GM18507 (cell line): ENCODE data around the gene B3GAT3.
"Not testable (repeated sequence)": the region's sequence is repeated elsewhere in the genome, so short reads cannot be mapped to it uniquely, and the experiment has no call there.

ENCODE experiments used
- DNase-seq: peaks from one replicate; pipeline ENCODE4 v3.0.0; 2011; ENCODE audit warnings: low read depth; ENCODE audit not compliant: insufficient read length; ENCODE audit errors: extremely low spot score
- FAIRE-seq: peaks from 2 replicates; lab custom pipeline; 2011; peaks lifted over from hg19 to GRCh38; lab: Jason Lieb, UNC

B3GAT3 gene

GRCh38 chr11:62646825-62647608 is 25.2 kb upstream of the B3GAT3 start:
- no peak for DNase-seq
- no peak for FAIRE-seq

GRCh38 chr11:62645946-62646824 is 24.4 kb upstream of the B3GAT3 start, which contains the start of gene GANAB:
GANAB (minus strand) TSS chr11:62646613; CDS start chr11:62646599, 14 bp downstream.
- DNase-seq (peak; percentile 98), FAIRE-seq (peak; percentile 97)

GRCh38 chr11:62645671-62645945 is 23.8 kb upstream of the B3GAT3 start:
- DNase-seq (no peak), FAIRE-seq (no peak)

GRCh38 chr11:62644220-62644619 is 22.4 kb upstream of the B3GAT3 start:
- no peak for DNase-seq
- no peak for FAIRE-seq

GRCh38 chr11:62632492-62632891 is 10.7 kb upstream of the B3GAT3 start:
- DNase-seq (no peak), FAIRE-seq (no peak)

GRCh38 chr11:62627713-62628112 is 5.9 kb upstream of the B3GAT3 start:
- FAIRE-seq, result no peak
- DNase-seq, result no peak

- no peak for DNase-seq
- no peak for FAIRE-seq
Observed at GRCh38 chr11:62622476-62623089, 797 bp upstream of the B3GAT3 start.

- DNase-seq (no peak), FAIRE-seq (no peak)
Observed at GRCh38 chr11:62621027-62621566, 689 bp downstream of the B3GAT3 start.

- not testable (repeated sequence) for FAIRE-seq
Observed at GRCh38 chr11:62616957-62617356, 4.8 kb downstream of the B3GAT3 start.

GRCh38 chr11:62615521-62615920 is 6.3 kb downstream of the B3GAT3 start:
- FAIRE-seq (no peak), DNase-seq (no peak)

More at GRCh38 chr11:62616957-62617356, 4.8 kb downstream of the B3GAT3 start:
- DNase-seq, result not testable (repeated sequence)

GRCh38 chr11:62614275-62614674 is 7.5 kb downstream of the B3GAT3 start:
- FAIRE-seq (no peak), DNase-seq (no peak)

GRCh38 chr11:62613291-62613778 is 8.5 kb downstream of the B3GAT3 start:
- DNase-seq (no peak), FAIRE-seq (no peak)

- DNase-seq, result peak; percentile 77
- FAIRE-seq, result peak; percentile 83
Observed at GRCh38 chr11:62612366-62613290, 9.2 kb downstream of the B3GAT3 start, which contains the start of the genes EML3 and ROM1. EML3 (minus strand) TSS chr11:62612775; CDS start chr11:62612457, 318 bp downstream. ROM1 (plus strand) TSS chr11:62613257; CDS start chr11:62613282, 25 bp downstream.

GRCh38 chr11:62611705-62612365 is 10.0 kb downstream of the B3GAT3 start:
- no peak for FAIRE-seq
- no peak for DNase-seq

GRCh38 chr11:62610814-62611704 is 10.7 kb downstream of the B3GAT3 start:
- FAIRE-seq (no peak), DNase-seq (no peak)

GRCh38 chr11:62610403-62610802 is 11.4 kb downstream of the B3GAT3 start:
- FAIRE-seq (no peak), DNase-seq (no peak)

- DNase-seq, result no peak
- no peak for FAIRE-seq
Observed at GRCh38 chr11:62608776-62609175, 13.0 kb downstream of the B3GAT3 start.
